Measurements from ENCODE around the gene REC114.
"Not testable (repeated sequence)": the region's sequence is repeated elsewhere in the genome, so short reads cannot be mapped to it uniquely, and the experiment has no call there.

REC114 gene, protein sequence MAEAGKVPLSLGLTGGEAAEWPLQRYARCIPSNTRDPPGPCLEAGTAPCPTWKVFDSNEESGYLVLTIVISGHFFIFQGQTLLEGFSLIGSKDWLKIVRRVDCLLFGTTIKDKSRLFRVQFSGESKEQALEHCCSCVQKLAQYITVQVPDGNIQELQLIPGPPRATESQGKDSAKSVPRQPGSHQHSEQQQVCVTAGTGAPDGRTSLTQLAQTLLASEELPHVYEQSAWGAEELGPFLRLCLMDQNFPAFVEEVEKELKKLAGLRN

GRCh38 chr15:73442968-73443367 lies at the start of gene REC114:
REC114 (plus strand) TSS chr15:73443164; CDS start chr15:73443186, 22 bp downstream.
- TF ChIP-seq, protein P1, sequence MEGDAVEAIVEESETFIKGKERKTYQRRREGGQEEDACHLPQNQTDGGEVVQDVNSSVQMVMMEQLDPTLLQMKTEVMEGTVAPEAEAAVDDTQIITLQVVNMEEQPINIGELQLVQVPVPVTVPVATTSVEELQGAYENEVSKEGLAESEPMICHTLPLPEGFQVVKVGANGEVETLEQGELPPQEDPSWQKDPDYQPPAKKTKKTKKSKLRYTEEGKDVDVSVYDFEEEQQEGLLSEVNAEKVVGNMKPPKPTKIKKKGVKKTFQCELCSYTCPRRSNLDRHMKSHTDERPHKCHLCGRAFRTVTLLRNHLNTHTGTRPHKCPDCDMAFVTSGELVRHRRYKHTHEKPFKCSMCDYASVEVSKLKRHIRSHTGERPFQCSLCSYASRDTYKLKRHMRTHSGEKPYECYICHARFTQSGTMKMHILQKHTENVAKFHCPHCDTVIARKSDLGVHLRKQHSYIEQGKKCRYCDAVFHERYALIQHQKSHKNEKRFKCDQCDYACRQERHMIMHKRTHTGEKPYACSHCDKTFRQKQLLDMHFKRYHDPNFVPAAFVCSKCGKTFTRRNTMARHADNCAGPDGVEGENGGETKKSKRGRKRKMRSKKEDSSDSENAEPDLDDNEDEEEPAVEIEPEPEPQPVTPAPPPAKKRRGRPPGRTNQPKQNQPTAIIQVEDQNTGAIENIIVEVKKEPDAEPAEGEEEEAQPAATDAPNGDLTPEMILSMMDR (IDR thresholded peaks at IDR 0.05; ENCODE audit: control insufficient read depth, extremely low read depth, insufficient read depth): no peak
- no peak within 1 kb of the TSS for H3K4me3 ChIP-seq (ENCODE audit: low read depth, low read length)
- DNase-seq (ENCODE audit: low read depth): no peak

- TF ChIP-seq, protein P1 (IDR thresholded peaks at IDR 0.05; ENCODE audit: control insufficient read depth, extremely low read depth, insufficient read depth): no peak
- H3K4me3 ChIP-seq (ENCODE audit: low read depth, low read length): no peak overlapping the region
- DNase-seq (ENCODE audit: low read depth): no peak
Observed at GRCh38 chr15:73393336-73393735, 49.6 kb upstream of the REC114 start.

DNA sequence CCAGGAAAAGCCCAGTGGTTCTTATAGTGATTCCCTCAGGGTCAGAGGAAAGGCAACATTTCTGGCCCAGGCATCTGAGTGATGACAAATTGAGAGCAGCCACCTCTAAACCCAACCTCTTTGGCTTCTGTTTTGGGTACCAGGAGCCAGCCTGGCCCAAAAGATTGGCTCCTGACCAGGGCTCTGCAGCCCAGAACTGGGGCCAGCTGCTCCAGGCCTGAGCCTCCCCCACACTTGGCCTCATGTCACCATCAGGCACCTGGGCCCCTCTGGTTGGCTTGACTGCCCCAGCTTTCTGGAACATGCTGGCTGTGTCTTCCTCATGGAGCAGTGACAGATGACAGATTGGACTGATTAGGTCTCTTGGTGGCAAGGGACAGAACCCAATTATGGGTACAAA lies 48.2 kb upstream of the REC114 start:
- H3K4me3 ChIP-seq (ENCODE audit: low read depth, low read length): no peak overlapping the region
- DNase-seq (ENCODE audit: low read depth): no peak
- TF ChIP-seq, protein P1 (IDR thresholded peaks at IDR 0.05; ENCODE audit: control insufficient read depth, extremely low read depth, insufficient read depth): no peak

DNA sequence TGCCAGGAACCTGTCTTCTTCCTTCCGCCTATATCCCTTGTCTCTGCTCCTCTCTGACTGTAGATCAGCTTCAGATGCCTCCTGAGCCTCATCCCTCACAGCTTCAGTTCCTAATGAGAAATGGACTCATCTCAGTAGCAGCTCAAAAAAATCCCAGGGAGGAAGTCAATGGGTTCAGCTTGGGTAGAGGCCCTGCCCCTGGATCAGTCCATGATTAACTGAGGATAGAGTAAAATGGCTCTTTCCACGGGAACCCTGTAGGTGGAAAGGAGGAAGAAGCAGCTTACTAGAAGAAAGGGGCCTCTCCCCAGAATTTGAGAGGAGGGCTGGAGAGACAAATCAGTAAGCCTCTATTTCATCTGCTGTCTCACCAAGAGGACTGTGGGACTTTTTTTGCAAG lies 47.3 kb upstream of the REC114 start:
- H3K4me3 ChIP-seq (ENCODE audit: low read depth, low read length): no peak overlapping the region
- TF ChIP-seq, protein P1 (IDR thresholded peaks at IDR 0.05; ENCODE audit: control insufficient read depth, extremely low read depth, insufficient read depth): no peak
- DNase-seq (ENCODE audit: low read depth): no peak

- no peak for DNase-seq (ENCODE audit: low read depth)
- H3K4me3 ChIP-seq (ENCODE audit: low read depth, low read length): no peak overlapping the region
- TF ChIP-seq, protein P1 (IDR thresholded peaks at IDR 0.05; ENCODE audit: control insufficient read depth, extremely low read depth, insufficient read depth): no peak
Observed at GRCh38 chr15:73397461-73397860, 45.5 kb upstream of the REC114 start.

DNA sequence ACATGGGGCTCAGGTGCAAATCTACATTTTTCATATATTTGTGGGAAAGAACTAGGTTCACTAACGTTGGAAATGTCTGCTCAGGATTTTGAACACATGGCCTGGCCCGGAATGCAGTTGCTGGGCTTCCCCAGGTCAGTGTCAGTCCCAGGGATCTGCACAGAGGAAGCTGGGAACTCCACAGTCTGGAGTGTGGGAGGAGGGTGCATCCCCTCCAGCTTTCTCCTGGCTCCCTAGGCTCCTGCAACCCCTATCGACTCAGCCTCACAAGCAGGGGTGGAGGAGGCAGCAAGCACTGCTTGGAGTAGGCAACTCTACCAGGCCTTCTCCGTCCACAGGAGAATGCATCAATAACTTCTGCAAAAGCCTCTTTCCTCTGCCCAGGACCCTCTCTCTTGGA lies 44.1 kb upstream of the REC114 start:
- no peak overlapping the region for H3K4me3 ChIP-seq (ENCODE audit: low read depth, low read length)
- TF ChIP-seq, protein P1 (IDR thresholded peaks at IDR 0.05; ENCODE audit: control insufficient read depth, extremely low read depth, insufficient read depth): no peak
- DNase-seq (ENCODE audit: low read depth): no peak

DNA sequence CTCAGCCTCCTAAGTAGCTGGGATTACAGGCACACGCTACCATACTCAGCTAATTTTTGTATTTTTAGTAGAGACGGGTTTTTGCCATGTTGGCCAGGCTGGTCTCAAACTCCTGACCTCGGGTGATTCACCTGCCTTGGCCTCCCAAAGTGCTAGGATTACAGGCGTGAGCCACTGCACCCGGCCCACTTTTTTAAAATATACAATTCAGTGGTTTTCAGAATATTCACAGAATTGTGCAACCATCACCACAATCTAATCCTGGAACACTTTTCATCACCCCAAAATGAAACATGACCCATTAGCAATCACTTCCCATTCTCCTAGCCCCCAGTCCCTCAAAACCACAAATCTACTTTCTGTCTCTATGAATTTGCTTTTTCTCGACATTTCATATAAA lies 42.7 kb upstream of the REC114 start:
- DNase-seq (ENCODE audit: low read depth): not testable (repeated sequence)

More for the DNA sequence above, 42.7 kb upstream of the REC114 start:
- not testable (repeated sequence) for H3K4me3 ChIP-seq (ENCODE audit: low read depth, low read length)
